DND-41 (cell line): ENCODE results near the gene PDE6G.

ENCODE experiments used
- ATAC-seq: fragments of 200-7000 bp; cut with Tn5 transposase; 3 replicates; pipeline ENCODE4 v1.9.1; 2021; ENCODE audit warnings: low read depth; ENCODE audit not compliant: insufficient read depth
- DNase-seq: peaks from one replicate; pipeline ENCODE4 v3.0.0-alpha.2; 2020
- H2AFZ ChIP-seq: 2 replicates; pipeline ENCODE4 v1.6.0; 2012; ENCODE audit warnings: low read depth, low read length
- H3K27ac ChIP-seq: 2 replicates; pipeline ENCODE4 v1.5.1; 2012; ENCODE audit warnings: low read length, inconsistent platforms
- H3K27me3 ChIP-seq: fragments of 200-600 bp; sonication (generic); 2 replicates; pipeline ENCODE4 v1.6.0; 2012; ENCODE audit warnings: low read length, mild to moderate bottlenecking, inconsistent platforms; ENCODE audit not compliant: insufficient read depth, poor library complexity
- H3K36me3 ChIP-seq: 2 replicates; pipeline ENCODE4 v1.5.1; 2012; ENCODE audit warnings: low read length, inconsistent platforms; ENCODE audit not compliant: insufficient read depth
- H3K4me1 ChIP-seq: 2 replicates; pipeline ENCODE4 v1.5.1; 2012; ENCODE audit warnings: mild to moderate bottlenecking, low read length; ENCODE audit not compliant: insufficient read depth
- H3K4me2 ChIP-seq: 2 replicates; pipeline ENCODE4 v1.6.0; 2012; ENCODE audit warnings: mild to moderate bottlenecking, moderate library complexity, low read length, inconsistent platforms; ENCODE audit not compliant: insufficient read depth
- H3K4me3 ChIP-seq, 2 experiments: fragments of 200-600 bp in 1 of 2; shearing (Covaris generic) in 1 of 2; 2 replicates each; pipeline ENCODE4 v1.5.1; 2012 to 2016; ENCODE audit warnings: inconsistent platforms in 2 of 2, low read length in 2 of 2, mild to moderate bottlenecking in 2 of 2, low read depth in 1 of 2, moderate library complexity in 1 of 2
- H3K79me2 ChIP-seq: 2 replicates; pipeline ENCODE4 v1.6.0; 2012; ENCODE audit warnings: low read length, inconsistent platforms; ENCODE audit not compliant: insufficient read depth
- H3K9ac ChIP-seq: 2 replicates; pipeline ENCODE4 v1.6.0; 2012; ENCODE audit warnings: low read depth, mild to moderate bottlenecking, inconsistent platforms, low read length, moderate library complexity
- H3K9me3 ChIP-seq: 2 replicates; pipeline ENCODE4 v1.5.1; 2012; ENCODE audit warnings: low read length, moderate library complexity, mild to moderate bottlenecking, inconsistent platforms; ENCODE audit not compliant: insufficient read depth, severe bottlenecking
- H4K20me1 ChIP-seq: 2 replicates; pipeline ENCODE4 v1.6.0; 2012; ENCODE audit warnings: low read length; ENCODE audit not compliant: insufficient read depth
- EZH2 ChIP-seq: IDR thresholded peaks from 3 replicates; pipeline ENCODE4 v1.6.1; 2012; ENCODE audit warnings: borderline replicate concordance, low read depth, mild to moderate bottlenecking, moderate library complexity, low read length, inconsistent platforms; ENCODE audit not compliant: severe bottlenecking
- TF ChIP-seq, protein P1 (sequence below): IDR thresholded peaks from 2 replicates; pipeline ENCODE4 v1.5.1; 2012; ENCODE audit warnings: borderline replicate concordance, low read length, moderate library complexity, mild to moderate bottlenecking; ENCODE audit not compliant: poor library complexity, severe bottlenecking; ENCODE audit errors: extremely low read depth

PDE6G gene

DNA sequence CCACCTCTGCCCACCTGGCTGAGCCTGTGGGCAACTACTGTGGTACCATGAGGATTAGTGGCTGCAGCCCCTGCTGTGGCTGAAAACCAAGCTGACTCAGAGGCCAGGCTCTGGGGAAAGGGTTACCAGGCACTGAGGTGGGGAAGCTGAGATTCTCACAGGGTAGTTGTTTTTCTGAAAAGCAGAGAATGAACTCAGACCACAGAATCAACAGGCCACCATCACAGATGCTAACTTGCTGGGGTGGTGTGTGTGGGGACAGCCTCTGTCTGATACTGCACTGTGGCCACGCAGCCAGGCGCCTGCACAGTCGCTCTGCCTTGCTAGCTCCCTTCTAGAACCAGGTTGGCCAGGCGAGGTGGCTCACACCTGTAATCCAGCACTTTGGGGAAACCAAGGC lies 48.3 kb downstream of the PDE6G start:
- H3K79me2 ChIP-seq: peaks cover 29% of the 10 kb centered on the region
- no peaks in the 10 kb centered on the region for H3K9me3 ChIP-seq
- no peak overlapping the region for H3K4me3 ChIP-seq
- ATAC-seq: no peak
- no peak for TF ChIP-seq EZH2
- TF ChIP-seq, protein P1, sequence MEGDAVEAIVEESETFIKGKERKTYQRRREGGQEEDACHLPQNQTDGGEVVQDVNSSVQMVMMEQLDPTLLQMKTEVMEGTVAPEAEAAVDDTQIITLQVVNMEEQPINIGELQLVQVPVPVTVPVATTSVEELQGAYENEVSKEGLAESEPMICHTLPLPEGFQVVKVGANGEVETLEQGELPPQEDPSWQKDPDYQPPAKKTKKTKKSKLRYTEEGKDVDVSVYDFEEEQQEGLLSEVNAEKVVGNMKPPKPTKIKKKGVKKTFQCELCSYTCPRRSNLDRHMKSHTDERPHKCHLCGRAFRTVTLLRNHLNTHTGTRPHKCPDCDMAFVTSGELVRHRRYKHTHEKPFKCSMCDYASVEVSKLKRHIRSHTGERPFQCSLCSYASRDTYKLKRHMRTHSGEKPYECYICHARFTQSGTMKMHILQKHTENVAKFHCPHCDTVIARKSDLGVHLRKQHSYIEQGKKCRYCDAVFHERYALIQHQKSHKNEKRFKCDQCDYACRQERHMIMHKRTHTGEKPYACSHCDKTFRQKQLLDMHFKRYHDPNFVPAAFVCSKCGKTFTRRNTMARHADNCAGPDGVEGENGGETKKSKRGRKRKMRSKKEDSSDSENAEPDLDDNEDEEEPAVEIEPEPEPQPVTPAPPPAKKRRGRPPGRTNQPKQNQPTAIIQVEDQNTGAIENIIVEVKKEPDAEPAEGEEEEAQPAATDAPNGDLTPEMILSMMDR: no peak
- no peak overlapping the region for H2AFZ ChIP-seq
- H3K9ac ChIP-seq: no peak overlapping the region
- H4K20me1 ChIP-seq: peaks cover 33% of the 10 kb centered on the region
- no peak for DNase-seq
- no peaks in the 10 kb centered on the region for H3K27me3 ChIP-seq
- H3K27ac ChIP-seq: no peak overlapping the region
- H3K4me1 ChIP-seq: no peaks in the 10 kb centered on the region
- peaks cover 77% of the 10 kb centered on the region for H3K36me3 ChIP-seq
- H3K4me2 ChIP-seq: no peak overlapping the region

DNA sequence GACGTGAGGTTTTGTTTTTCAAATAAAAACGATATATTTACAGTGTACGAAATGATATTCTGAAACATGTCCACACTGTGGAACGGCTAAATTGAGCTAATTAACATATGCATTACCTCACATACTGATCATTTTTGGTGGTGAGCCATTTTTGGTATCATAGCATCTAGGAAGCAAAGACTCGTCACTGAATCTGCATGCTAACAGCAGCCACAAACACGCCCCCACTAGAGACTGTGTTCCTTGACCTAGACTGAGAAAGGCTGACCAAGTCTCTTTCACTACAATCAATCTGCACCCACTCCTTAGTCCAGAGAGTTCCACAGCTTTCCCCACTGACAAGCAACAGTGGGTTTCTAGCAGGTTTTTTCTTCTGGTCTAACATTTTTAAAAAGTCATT lies 48.9 kb downstream of the PDE6G start:
- no peaks in the 10 kb centered on the region for H3K4me1 ChIP-seq
- no peaks in the 10 kb centered on the region for H3K9me3 ChIP-seq
- no peak overlapping the region for H2AFZ ChIP-seq
- H3K27ac ChIP-seq: no peak overlapping the region
- H3K36me3 ChIP-seq: peaks cover 75% of the 10 kb centered on the region
- TF ChIP-seq, protein P1: no peak
- TF ChIP-seq EZH2: no peak
- peaks cover 29% of the 10 kb centered on the region for H4K20me1 ChIP-seq
- DNase-seq (no peak), ATAC-seq (no peak)
- no peak overlapping the region for H3K9ac ChIP-seq
- H3K4me2 ChIP-seq: no peak overlapping the region
- no peak overlapping the region for H3K4me3 ChIP-seq
- no peaks in the 10 kb centered on the region for H3K27me3 ChIP-seq
- peaks cover 23% of the 10 kb centered on the region for H3K79me2 ChIP-seq

DNA sequence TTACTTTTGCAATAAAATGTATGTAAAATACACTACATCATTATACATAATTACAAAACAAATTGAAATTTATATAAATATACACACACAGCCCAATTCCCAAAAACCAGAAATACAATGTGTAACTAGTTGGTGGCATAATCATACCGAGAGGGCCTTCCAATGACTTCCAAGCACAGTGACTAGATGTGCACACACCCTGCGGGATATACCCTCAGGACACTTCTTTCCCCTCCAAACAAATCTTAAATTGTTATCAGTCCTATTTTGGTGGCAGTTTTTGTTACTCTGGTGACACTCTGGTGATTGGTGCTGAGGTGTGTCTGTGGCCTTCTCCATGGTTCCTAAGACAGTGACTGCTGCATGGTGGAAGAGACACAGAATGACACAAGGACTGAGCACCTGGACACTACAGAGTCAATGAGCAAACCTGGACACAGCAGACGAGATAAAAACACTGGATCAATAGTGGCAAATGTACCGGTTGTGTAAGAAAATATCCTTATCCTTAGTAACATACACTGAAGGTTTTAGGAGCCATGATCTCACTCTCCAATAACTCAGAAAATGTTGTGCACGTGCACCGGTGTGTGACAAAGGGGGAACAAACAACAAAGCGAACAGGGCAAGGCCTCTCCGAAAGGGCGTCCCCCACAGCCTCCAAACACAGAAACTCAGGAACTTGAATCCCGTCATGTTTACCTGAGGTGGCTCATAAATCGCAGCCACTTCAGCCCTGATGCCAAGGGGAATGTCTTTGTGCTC lies 52.3 kb downstream of the PDE6G start:
- H3K4me2 ChIP-seq: no peak overlapping the region
- peaks cover 80% of the 10 kb centered on the region for H3K36me3 ChIP-seq
- H3K27me3 ChIP-seq: no peaks in the 10 kb centered on the region
- H3K9me3 ChIP-seq: no peaks in the 10 kb centered on the region
- ATAC-seq (no peak), DNase-seq (no peak)
- peaks cover 26% of the 10 kb centered on the region; the same call in 1 of the 2 replicates for H4K20me1 ChIP-seq
- no peak overlapping the region for H3K9ac ChIP-seq
- TF ChIP-seq EZH2: no peak
- TF ChIP-seq, protein P1: no peak
- no peaks in the 10 kb centered on the region for H3K4me1 ChIP-seq
- no peak overlapping the region for H3K27ac ChIP-seq
- H3K4me3 ChIP-seq: no peak overlapping the region
- no peak overlapping the region for H2AFZ ChIP-seq
- H3K79me2 ChIP-seq: peaks cover 15% of the 10 kb centered on the region
